Right atrium auricular region (tissue), 2 donors: ENCODE results near the gene TFF2. TPM values are rescaled to one million over a fixed set of nuclear protein-coding genes. Genes with fewer than 3 reads are reported as not detected.

Experiments used
- DNase-seq: peaks from one replicate; pipeline ENCODE4 v3.0.0-alpha.2; 2019; ENCODE audit warnings: low spot score
- H3K27ac ChIP-seq, 2 donors: fragments of 200-600 bp; sonication (generic); 1 replicate in 1 of 2; 2 replicates in 1 of 2; pipeline ENCODE4 v1.5.1; 2016 to 2019
- H3K27me3 ChIP-seq, 2 donors: fragments of 200-600 bp; sonication (generic); one replicate each; pipeline versions ENCODE4 v1.5.1 to v1.6.0; 2017 to 2019
- H3K36me3 ChIP-seq: fragments of 200-600 bp; sonication (generic); one replicate; pipeline ENCODE4 v1.5.1; 2016
- H3K4me1 ChIP-seq, 2 donors: fragments of 200-600 bp; sonication (generic); one replicate each; pipeline versions ENCODE4 v1.5.1 to v1.6.0; 2017 to 2019
- H3K4me3 ChIP-seq, 2 donors: fragments of 200-600 bp; sonication (generic); 1 replicate in 1 of 2; 2 replicates in 1 of 2; pipeline ENCODE4 v1.5.1; 2017 to 2019; ENCODE audit warnings: mild to moderate bottlenecking in 1 of 2, moderate library complexity in 1 of 2
- H3K9me3 ChIP-seq, 2 donors: fragments of 200-600 bp; sonication (generic); one replicate each; pipeline ENCODE4 v1.5.1; 2019
- total RNA-seq, 2 donors: library from RNA; depleted of rRNA; stranded (reverse); fragments of >200 nt; gene quantifications; one replicate each; pipeline ENCODE4 v1.1.0, GENCODE V29; 2016
- TF ChIP-seq, protein P1 (sequence below), 2 donors: fragments of 200-600 bp; sonication (generic); IDR thresholded peaks; one replicate each; pipeline ENCODE4 v1.5.1; 2019; ENCODE audit warnings: antibody characterized with exemption in 2 of 2

TFF2 gene
- total RNA-seq, 2 donors from 2014 or later: not detected

DNA sequence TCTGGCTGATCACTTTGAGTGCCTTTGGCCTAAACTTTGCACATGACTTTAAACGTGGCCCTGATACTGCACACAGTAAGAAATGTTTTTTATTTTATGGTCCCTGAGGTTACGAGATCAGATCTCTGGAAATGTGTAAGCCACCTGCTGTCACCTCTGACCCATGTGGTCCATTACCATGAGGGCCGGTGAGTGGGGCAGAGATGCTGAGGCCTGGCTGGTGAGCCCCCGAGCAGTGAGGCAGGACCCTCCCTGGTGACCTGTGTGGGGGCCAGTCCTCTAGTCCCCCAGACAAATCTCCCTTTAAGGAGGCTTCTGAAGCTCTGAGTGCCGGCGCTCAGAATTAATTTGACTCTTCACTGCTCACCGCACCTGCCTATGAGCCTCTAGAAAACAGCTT is 48.0 kb downstream of the TFF2 start:
- TF ChIP-seq, protein P1, sequence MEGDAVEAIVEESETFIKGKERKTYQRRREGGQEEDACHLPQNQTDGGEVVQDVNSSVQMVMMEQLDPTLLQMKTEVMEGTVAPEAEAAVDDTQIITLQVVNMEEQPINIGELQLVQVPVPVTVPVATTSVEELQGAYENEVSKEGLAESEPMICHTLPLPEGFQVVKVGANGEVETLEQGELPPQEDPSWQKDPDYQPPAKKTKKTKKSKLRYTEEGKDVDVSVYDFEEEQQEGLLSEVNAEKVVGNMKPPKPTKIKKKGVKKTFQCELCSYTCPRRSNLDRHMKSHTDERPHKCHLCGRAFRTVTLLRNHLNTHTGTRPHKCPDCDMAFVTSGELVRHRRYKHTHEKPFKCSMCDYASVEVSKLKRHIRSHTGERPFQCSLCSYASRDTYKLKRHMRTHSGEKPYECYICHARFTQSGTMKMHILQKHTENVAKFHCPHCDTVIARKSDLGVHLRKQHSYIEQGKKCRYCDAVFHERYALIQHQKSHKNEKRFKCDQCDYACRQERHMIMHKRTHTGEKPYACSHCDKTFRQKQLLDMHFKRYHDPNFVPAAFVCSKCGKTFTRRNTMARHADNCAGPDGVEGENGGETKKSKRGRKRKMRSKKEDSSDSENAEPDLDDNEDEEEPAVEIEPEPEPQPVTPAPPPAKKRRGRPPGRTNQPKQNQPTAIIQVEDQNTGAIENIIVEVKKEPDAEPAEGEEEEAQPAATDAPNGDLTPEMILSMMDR (IDR thresholded peaks at IDR 0.05): no peak
- Histone ChIP-seq H3K36me3 (no peaks in the 10 kb centered on the region), H3K4me3 (no peak overlapping the region), H3K27me3 (no peaks in the 10 kb centered on the region), H3K4me1 (peaks cover 0 to 32% of the 10 kb centered on the region in 2 donors), H3K9me3 (no peaks in the 10 kb centered on the region), H3K27ac (peak overlapping the region in 1 of 2 donors; percentile 71)
- DNase-seq: no peak

DNA sequence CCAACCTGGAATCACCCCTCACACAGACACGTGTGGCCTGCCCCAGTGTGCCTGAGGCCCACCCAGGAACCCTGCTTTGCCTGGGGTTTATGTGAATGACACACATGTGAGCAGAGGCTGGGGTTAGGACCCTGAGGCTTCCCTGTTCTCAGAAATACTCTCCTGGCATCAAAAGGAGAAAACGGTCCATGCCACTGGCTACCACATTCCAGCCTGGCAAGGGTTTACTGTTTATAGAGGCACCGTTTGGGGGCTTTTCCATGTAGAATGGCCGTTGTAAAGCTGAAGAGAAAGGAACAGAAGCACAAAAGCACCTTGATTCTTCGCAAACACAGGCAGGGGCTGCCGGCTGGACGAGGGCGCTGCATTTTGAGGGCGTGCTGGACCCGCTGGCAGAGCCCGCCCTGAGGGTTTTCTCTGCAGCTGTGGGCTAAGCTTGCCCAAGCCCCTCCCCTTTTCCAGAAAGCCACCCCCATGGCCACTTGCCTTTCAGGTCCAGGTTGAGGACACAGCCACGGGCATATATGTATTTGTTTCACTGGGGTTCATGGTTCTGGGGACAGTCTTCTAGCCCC is 48.6 kb downstream of the TFF2 start:
- DNase-seq: no peak
- Histone ChIP-seq H3K9me3 (no peaks in the 10 kb centered on the region), H3K4me3 (no peak overlapping the region), H3K4me1 (peaks cover 0 to 32% of the 10 kb centered on the region in 2 donors), H3K27me3 (no peaks in the 10 kb centered on the region), H3K27ac (peak overlapping the region; percentile 57 to 71), H3K36me3 (no peaks in the 10 kb centered on the region)
- TF ChIP-seq, protein P1 (IDR thresholded peaks at IDR 0.05): no peak

DNA sequence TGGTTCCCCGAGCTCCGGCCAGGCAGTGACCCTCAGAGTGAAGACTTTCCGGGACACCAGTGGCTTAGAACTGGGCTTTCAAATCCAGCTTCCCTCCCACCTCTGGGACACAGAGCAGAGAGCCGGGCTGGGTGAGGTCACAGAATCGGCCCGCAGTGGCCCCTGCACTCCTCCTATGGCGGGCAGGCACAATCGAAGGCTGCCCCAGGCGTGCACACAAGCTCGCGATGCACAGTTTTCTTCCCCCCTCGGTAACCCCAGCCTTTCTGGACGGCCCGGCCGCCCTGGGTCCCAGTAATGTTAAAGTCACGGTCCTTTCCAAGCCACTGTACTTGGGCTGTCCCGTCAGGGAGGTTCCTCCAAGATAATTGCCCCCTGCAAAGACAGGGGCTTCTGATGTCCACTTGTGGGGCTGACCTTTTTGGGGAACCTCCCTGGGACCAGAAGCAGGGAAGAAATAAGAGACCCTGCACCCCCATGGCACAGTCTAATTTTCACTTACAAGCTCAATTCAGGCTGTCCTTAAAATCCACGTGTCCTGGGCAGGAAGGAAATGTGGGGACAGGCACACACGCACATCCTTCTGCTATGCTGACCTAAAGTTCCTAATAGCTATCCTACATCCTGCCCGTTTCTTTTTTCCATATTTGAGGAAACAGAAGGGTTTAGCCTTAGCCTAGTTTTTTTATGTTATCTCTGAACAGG is 49.3 kb downstream of the TFF2 start:
- H3K9me3 ChIP-seq: no peaks in the 10 kb centered on the region
- no peak overlapping the region for H3K4me3 ChIP-seq
- DNase-seq: no peak
- H3K27ac ChIP-seq: peak overlapping the region; percentile 49 to 71
- H3K36me3 ChIP-seq: no peaks in the 10 kb centered on the region
- TF ChIP-seq, protein P1 (IDR thresholded peaks at IDR 0.05): no peak
- no peaks in the 10 kb centered on the region for H3K27me3 ChIP-seq
- peaks cover 0 to 32% of the 10 kb centered on the region in 2 donors for H3K4me1 ChIP-seq

DNA sequence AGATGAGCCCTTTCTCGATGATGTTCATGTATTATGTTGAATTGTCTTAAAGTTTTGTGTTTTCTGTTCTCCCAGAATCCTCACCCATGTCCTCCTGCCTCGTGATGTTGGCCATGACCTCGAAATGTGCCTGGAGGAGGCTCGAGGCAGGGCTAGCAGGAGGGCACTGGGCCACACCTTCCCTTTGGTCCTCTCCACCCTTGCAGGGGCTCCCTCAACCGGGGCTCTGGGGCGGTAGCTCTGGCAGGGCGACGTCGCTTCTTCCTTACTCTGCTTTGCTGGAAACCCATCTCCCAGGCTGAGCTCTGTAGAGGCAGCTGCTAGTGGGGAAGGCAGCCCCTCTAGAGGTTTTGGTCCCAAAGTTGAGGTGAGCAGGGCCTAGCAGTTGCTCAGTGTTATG is 49.8 kb downstream of the TFF2 start:
- H3K4me1 ChIP-seq: peaks cover 0 to 32% of the 10 kb centered on the region in 2 donors
- TF ChIP-seq, protein P1 (IDR thresholded peaks at IDR 0.05): no peak
- no peaks in the 10 kb centered on the region for H3K9me3 ChIP-seq
- H3K27ac ChIP-seq: peak overlapping the region; percentile 49 to 71
- H3K36me3 ChIP-seq: no peaks in the 10 kb centered on the region
- no peak for DNase-seq
- H3K4me3 ChIP-seq: no peak overlapping the region
- H3K27me3 ChIP-seq: no peaks in the 10 kb centered on the region

DNA sequence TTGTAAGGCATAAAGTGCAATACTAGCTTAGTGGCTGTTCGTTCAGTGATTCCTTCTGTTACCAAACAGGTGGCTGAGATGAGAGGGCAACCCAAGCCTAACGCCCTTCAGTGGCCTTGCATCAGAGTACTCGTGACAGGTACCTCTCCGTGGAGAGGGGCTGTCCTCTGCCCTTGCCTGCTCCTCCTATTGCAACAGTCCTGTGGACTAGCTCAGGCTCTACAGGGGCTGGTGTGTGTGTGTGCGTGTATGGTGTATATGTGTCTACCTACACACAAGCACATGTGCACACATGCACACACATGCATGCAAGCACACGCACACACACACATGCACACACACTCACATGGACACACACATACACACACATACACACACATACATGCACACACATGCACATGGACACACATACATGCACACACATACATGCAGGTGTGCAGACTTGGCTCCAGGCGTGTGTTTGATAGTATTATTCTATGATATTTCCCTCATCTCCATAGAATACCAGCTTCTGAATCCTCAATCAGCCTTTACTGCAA is 50.7 kb downstream of the TFF2 start:
- H3K36me3 ChIP-seq: no peaks in the 10 kb centered on the region
- no peaks in the 10 kb centered on the region for H3K9me3 ChIP-seq
- H3K4me3 ChIP-seq: no peak overlapping the region
- H3K27ac ChIP-seq: peak overlapping the region in 1 of 2 donors; percentile 57
- H3K27me3 ChIP-seq: no peaks in the 10 kb centered on the region
- TF ChIP-seq, protein P1 (IDR thresholded peaks at IDR 0.05): no peak
- no peak for DNase-seq
- H3K4me1 ChIP-seq: peaks cover 0 to 32% of the 10 kb centered on the region in 2 donors
